ENCODE data around the gene SMTNL2. TPM values are rescaled to one million over a fixed set of nuclear protein-coding genes. Genes with fewer than 3 reads are reported as not detected.

The SMTNL2 gene
- polyA plus RNA-seq, 1 of the 3 experiments (the other 2 are of a cell fraction) = not detected

DNA sequence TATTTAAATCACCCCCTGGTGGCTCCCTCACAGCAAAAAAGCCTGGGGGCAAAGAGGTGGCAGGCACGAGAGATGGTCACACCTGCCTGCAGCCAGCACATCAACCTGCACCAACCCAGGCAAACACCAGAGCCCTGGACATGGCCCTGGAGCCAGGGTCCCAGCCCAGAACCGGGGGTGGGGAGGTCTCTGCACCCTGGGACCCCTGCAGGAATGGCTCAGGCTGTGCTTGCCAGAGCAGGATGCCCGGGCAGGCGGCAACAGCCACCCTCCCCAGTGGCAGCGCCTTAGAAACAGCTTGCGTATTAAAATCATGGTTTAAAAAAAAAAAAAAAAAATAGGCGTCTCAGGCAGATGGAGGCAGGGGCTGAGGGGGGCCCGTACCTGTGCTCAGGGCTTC, 45.3 kb upstream of the SMTNL2 start (continued):
- TF ChIP-seq, protein P1, sequence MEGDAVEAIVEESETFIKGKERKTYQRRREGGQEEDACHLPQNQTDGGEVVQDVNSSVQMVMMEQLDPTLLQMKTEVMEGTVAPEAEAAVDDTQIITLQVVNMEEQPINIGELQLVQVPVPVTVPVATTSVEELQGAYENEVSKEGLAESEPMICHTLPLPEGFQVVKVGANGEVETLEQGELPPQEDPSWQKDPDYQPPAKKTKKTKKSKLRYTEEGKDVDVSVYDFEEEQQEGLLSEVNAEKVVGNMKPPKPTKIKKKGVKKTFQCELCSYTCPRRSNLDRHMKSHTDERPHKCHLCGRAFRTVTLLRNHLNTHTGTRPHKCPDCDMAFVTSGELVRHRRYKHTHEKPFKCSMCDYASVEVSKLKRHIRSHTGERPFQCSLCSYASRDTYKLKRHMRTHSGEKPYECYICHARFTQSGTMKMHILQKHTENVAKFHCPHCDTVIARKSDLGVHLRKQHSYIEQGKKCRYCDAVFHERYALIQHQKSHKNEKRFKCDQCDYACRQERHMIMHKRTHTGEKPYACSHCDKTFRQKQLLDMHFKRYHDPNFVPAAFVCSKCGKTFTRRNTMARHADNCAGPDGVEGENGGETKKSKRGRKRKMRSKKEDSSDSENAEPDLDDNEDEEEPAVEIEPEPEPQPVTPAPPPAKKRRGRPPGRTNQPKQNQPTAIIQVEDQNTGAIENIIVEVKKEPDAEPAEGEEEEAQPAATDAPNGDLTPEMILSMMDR (IDR thresholded peaks at IDR 0.05) = no peak

DNA sequence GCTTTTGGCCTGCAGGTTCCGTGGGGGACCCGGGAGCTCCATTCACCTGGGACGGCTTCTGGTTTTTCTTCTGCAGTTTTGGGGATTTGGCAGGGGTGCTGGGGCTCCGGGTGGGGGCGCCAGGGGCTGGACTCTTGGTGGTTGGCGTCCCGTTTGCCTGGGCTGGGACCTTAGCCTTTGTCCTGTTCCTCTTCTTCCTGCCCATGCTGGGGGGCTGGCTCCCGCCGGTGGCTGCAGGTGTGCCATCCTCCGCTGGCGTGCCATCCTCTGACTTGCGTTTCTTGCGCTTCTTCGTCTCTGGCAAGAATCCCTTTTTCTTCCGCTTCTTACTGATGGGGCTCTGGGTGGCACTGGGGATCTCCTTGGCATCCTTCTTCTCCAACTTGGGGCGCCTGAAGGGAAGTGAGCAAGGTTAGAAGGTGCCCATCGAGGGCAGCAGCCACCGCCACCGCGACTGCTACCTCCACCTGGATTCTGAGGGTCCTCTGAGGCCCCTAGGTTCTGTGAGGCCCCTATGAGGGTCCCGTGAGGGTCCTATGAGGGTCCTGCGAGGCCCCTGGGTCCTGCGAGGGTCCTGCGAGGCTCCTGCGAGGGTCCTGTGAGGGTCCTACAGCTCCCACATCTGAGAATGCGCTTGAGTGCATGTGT, 44.6 kb upstream of the SMTNL2 start:
- no peak overlapping the region for H3K27ac ChIP-seq (ENCODE audit: low read depth in 2 of 2, low read length in 1 of 2)
- H3K9me3 ChIP-seq = no peaks in the 10 kb centered on the region
- WGBS (ENCODE audit: low lambda C conversion rate) = 91% methylated on average over 17 of the region's 26 CpGs
- no peaks in the 10 kb centered on the region for H3K79me2 ChIP-seq (ENCODE audit: insufficient read depth)
- no peak overlapping the region for H3K4me3 ChIP-seq (ENCODE audit: low read depth in 2 of 2, low read length in 1 of 2)
- H3K36me3 ChIP-seq (replicated peaks in 1 of 2; ENCODE audit: control insufficient read depth in 1 of 2, insufficient read depth in 2 of 2, low read length in 1 of 2) = peaks cover 3 to 64% of the 10 kb centered on the region in 2 experiments
- no peaks in the 10 kb centered on the region for H4K20me1 ChIP-seq (ENCODE audit: insufficient read depth)
- H3K4me1 ChIP-seq (ENCODE audit: control insufficient read depth in 1 of 2, insufficient read depth in 2 of 2, low read depth in 1 of 2, low read length in 1 of 2) = peaks cover 0 to 14% of the 10 kb centered on the region in 2 experiments; a peak in 1 of 4 replicates
- no peak for DNase-seq
- no peak for TF ChIP-seq GABPA (IDR thresholded peaks at IDR 0.05; ENCODE audit: low read depth)
- no peak for TF ChIP-seq TAF1 (IDR thresholded peaks at IDR 0.05; ENCODE audit: borderline replicate concordance, low read depth, low read length)
- TF ChIP-seq RCOR1 (IDR thresholded peaks at IDR 0.05; ENCODE audit: low read length) = no peak
- no peak for TF ChIP-seq IRF3 (IDR thresholded peaks at IDR 0.05; ENCODE audit: low read depth, low read length)
- no peak for TF ChIP-seq SIN3A (IDR thresholded peaks at IDR 0.05; ENCODE audit: borderline replicate concordance, low read depth, low read length)
- TF ChIP-seq EP300 (IDR thresholded peaks at IDR 0.05; ENCODE audit: borderline replicate concordance in 1 of 2, low read depth in 1 of 2, low read length in 1 of 2) = no peak
- TF ChIP-seq, protein P1 (IDR thresholded peaks at IDR 0.05) = no peak
- TF ChIP-seq, protein P2, sequence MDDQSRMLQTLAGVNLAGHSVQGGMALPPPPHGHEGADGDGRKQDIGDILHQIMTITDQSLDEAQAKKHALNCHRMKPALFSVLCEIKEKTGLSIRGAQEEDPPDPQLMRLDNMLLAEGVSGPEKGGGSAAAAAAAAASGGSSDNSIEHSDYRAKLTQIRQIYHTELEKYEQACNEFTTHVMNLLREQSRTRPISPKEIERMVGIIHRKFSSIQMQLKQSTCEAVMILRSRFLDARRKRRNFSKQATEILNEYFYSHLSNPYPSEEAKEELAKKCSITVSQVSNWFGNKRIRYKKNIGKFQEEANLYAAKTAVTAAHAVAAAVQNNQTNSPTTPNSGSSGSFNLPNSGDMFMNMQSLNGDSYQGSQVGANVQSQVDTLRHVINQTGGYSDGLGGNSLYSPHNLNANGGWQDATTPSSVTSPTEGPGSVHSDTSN (IDR thresholded peaks at IDR 0.05) = no peak
- no peak for TF ChIP-seq USF1 (IDR thresholded peaks at IDR 0.05; ENCODE audit: borderline replicate concordance, low read depth)
- TF ChIP-seq RFX5 (IDR thresholded peaks at IDR 0.05; ENCODE audit: low read length) = no peak
- no peak for TF ChIP-seq MEF2A (IDR thresholded peaks at IDR 0.05; ENCODE audit: borderline replicate concordance, low read depth)
- no peak for TF ChIP-seq SMC3 (IDR thresholded peaks at IDR 0.05; ENCODE audit: low read depth, low read length)
- TF ChIP-seq NFIC (IDR thresholded peaks at IDR 0.05; ENCODE audit: borderline replicate concordance) = no peak
- TF ChIP-seq TCF12 (IDR thresholded peaks at IDR 0.05) = no peak
- no peak for TF ChIP-seq GATA2 (CRISPR knock-in tag; IDR thresholded peaks at IDR 0.05)
- ChIA-PET CTCF (interaction anchor here (1.7 kb wide), 1 partner anchor 11 kb away, joined by 4 read pairs; no protein-coding TSS in a partner anchor), POLR2A (no interaction called here)
- H3K27me3 ChIP-seq (ENCODE audit: insufficient read depth) = no peaks in the 10 kb centered on the region
- H2AFZ ChIP-seq (ENCODE audit: low read depth) = no peak overlapping the region
- H3F3A ChIP-seq (replicated peaks; ENCODE audit: insufficient read depth) = no peaks in the 10 kb centered on the region
- no peak overlapping the region for H3K4me2 ChIP-seq
- H3K9ac ChIP-seq = no peak overlapping the region
- H3K9me2 ChIP-seq = no peaks in the 10 kb centered on the region

Measured in SK-N-SH (cell line).